ENCODE data around the gene GPC6.

GRCh38 chr13:94305934-94306333 is 1079.3 kb downstream of the GPC6 start:
- TF ChIP-seq GATA2 (IDR thresholded peaks at IDR 0.05; ENCODE audit: low read depth, low read length) (no peak), GATA3 (IDR thresholded peaks at IDR 0.05; ENCODE audit: low read depth, low read length) (no peak)

Measured in SH-SY5Y (cell line).